Activated effector memory CD4-positive, alpha-beta T cell treated with Interleukin-2 at 50 U/mL for 16 hours (primary cell): ENCODE measurements around the gene CTNNA1.
A peak's percentile ranks its signal among the peaks of the same experiment; 100 is the strongest.
"Not testable (repeated sequence)": the region's sequence is repeated elsewhere in the genome, so short reads cannot be mapped to it uniquely, and the experiment has no call there.

Experiments
- DNase-seq: peaks from one replicate; pipeline ENCODE4 v3.0.0-alpha.2; 2020

CTNNA1 gene

DNA sequence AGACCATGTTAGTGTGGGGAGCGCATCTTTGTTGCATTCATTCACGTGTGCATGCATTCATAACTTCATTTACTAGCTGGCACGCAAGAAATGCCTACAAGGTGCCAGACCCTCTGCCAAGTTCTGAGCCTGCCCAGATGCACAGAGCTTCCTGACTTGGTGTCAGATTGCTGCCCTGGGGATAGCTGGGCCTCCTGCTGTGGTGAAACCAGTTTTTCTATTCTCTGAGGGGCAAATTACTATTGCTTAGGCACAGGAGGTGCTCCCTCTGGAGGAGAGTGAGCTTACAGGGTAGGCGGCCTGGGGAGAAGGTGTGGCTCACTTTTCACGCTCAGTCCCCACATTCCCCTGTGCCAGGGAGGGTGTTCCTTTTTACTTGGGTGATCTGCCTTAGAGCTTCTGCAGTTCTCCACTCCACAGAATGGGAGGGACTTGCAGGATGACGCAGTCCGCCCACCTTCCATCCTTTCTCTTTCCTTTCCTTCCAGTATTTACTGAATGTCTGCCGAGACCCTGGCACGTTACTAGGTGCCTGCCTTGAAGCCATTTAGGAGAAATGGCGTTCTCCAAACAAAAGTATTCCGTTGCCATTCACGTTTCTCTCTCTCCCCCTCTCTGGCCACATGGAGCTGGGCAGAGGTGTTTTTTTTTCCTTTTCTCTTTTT is 27.9 kb upstream of the CTNNA1 start:
- no peak for DNase-seq

GRCh38 chr5:138725818-138726416 is 27.3 kb upstream of the CTNNA1 start:
- DNase-seq, result no peak

DNA sequence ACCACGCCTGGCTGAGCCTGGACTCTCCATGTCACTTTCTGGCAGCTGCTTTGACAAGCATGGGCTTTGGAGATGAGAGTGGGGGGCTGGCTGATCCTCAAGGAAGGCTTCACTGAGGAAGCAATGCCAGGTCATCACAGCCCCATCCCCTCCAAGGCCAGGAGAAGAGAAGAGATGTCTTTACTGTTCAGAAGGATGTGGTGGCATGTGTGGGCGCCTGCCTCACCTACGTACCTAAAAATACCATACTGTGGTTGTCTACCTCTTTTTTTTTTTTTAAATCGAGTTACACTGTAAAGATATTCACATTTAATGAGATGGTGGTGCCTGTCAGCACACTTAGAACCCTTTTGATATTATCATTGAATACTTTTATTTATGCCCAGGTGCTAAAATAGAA is 26.4 kb upstream of the CTNNA1 start:
- no peak for DNase-seq

DNA sequence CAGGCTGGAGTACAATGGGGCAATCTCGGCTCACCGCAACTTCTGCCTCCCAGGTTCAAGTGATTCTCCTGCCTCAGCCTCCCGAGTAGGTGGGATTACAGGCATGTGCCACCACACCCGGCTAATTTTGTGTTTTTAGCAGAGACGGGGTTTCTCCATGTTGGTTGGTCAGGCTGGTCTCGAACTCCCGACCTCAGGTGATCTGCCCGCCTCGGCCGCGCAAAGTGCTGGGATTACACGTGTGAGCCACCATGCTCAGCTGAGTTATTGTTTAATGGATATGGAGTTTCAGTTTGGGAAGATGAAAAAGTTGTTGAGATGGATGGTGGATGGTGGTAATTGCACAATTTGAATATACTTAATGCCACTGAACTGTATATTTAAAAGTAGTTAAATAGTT is 22.7 kb upstream of the CTNNA1 start:
- DNase-seq, result not testable (repeated sequence)

GRCh38 chr5:138732466-138732865 is 20.8 kb upstream of the CTNNA1 start:
- DNase-seq, result no peak

DNA sequence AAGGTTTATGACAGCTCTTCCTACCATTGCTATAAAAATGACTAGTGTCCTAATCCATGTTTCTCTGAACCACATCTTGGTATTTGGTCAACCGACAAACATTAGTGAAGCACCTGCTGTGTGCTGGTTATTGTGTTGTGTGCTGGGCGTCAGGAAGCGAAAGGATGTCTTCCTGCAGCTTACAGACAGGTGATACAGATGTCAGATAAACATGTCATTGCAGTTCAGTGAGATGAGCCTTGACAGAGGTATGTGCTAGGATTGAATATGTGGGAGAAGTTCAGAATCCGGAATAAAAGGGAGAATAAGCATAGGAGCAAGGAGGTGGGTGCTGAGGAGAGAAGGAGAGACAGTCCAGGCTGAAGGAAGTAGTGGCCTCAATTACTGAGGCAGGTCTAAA is 20.3 kb upstream of the CTNNA1 start:
- no peak for DNase-seq

- no peak for DNase-seq
Measured at GRCh38 chr5:138733509-138733908, 19.7 kb upstream of the CTNNA1 start.

DNA sequence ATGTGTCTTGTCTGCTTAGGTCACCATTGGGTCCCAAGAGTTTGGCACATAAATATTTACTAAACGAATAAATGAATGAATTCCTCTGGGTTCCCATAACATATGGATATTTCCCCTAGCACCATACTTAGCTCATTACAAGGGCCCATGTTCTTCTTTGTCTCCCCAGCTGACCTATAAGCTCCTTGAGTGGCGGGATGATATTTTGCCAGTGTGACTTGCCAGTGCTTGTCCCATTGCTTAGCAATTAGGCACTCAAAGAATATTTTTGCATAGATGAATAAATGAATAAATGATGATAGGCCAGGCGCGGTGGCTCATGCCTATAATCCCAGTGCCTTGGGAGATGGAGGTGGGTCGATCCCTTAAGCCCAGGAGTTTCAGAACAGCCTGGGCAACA is 16.9 kb upstream of the CTNNA1 start:
- no peak for DNase-seq

- DNase-seq, result no peak
Measured at GRCh38 chr5:138737494-138738265, 15.5 kb upstream of the CTNNA1 start.

DNA sequence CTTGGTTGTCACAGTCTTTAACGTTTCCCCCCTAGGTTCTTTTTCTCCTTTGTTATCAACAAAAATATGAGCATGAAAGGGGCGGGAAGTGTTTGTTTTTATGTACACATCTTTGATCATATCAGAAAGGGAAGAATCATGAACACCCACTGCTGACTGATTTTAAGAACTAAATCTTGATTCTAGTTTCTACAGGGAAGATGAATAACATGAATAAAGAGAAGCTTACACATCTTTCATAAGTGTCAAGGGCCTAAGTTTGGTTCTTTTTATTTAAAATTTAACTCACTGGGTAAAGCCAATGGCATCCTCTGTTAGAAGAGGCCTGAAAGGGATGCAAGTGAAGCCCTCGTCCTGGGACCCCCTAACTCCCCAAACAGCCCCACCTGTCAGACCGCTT is 14.8 kb upstream of the CTNNA1 start:
- no peak for DNase-seq

DNA sequence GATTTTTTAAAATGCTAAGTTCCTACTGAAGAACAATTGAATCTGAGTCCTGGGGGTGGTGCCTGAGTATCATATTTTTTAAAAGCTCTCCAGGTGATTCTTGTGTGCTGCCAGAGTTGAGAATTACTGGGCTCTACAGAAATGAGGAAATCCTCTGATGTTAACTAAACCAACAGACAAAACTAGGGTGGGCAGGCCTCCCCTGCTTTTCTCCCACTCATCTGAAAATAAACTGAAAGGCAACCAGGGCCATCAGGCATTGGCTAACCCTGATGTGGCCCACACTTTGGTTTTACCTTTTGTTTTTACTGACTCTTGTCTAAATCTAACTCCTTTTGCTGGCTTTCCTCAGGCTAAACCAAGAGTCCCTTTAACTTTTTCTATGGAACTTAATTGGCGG is 13.3 kb upstream of the CTNNA1 start:
- DNase-seq, result no peak

GRCh38 chr5:138743484-138743883 is 9.7 kb upstream of the CTNNA1 start:
- no peak for DNase-seq

DNA sequence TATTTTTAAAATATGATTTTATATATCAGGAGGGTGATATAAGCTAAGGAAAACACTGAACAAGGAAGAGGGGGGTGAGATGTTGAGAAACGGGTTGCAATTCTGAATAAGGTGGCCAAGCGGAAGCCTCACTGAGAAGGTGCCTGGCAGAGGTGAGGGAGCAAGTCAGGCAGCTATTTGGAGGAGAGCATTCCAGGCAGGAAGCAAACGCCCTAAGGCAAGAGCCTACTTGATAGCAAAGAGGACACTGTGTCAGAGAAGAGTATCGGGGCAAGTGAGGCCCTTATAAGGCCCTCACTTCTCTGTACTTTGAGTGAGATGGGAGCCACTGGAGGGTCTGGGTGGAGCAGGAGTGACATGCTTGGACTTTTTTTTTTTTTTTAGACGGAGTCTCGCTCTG is 8.0 kb upstream of the CTNNA1 start:
- DNase-seq, result no peak

GRCh38 chr5:138748630-138749081 is 4.6 kb upstream of the CTNNA1 start:
- no peak for DNase-seq

- not testable (repeated sequence) for DNase-seq
Measured at GRCh38 chr5:138751344-138751743, 1.9 kb upstream of the CTNNA1 start.

- no peak for DNase-seq
Measured at GRCh38 chr5:138752341-138752950, 779 bp upstream of the CTNNA1 start.

- DNase-seq, result peak; percentile 18
Measured at GRCh38 chr5:138753794-138754698, 821 bp downstream of the CTNNA1 start.

- DNase-seq, result no peak
Measured at GRCh38 chr5:138754699-138755057, 1.5 kb downstream of the CTNNA1 start.

DNA sequence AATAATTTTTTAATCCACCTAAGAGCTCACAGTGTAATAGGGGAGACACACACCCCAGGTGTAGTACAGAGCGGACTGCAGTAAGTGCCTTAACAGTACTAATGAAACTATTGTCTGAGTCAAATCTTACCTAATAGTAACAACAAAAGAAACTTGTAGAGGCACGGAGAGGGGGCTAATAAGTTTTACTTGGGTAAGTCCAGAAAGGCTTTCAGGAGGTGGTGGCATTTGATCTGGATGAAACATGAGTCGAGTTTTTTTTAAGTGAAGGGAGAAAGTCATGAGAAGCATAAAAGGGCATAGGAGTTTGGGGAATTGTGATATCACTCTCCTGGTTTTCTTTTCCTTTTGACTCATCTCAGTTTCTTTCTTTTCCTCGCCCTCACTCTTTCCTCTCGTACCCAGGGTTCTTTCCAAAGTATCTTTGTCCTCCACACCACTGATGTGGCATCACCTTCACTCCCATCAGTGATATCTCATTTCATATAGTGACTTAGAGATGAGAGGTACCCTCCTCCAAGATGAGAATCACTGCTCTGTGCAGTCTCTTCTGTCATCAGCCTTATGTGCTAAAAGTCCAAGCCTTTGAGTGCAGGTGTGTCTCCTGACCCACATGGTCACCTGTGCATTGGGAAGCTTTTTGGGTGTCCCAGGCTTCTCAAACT is 2.0 kb downstream of the CTNNA1 start:
- DNase-seq, result no peak

GRCh38 chr5:138757061-138757776 is 4.0 kb downstream of the CTNNA1 start:
- DNase-seq, result no peak

DNA sequence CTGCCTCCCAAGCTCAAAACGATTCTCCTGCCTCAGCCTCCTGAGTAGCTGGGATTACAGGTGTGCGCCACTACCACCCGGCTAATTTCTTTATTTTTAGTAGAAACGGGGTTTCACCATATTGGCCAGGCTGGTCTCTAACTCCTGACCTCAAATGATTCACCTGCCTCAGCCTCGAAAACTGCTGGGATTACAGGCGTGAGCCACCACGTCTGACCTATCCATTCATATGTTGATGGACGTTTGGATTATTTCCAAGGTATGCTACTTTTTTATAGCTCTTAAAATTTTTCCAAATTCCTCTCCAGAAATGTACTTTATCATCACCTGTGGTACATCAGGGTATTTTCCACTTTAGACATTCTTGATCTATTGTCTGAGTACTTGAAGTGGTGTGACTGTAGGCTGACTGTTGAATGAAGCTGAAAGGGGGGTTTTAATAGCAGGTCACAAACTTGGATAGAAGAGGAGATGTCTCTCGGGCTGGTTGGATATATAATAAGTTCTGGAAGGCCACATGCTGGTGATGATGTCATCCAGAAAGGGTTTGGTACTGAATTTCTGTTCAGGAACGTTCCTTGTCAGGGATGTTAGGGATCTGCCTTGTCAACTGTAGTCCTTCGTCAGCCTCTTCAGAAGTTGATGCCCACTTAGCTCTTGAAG is 7.4 kb downstream of the CTNNA1 start:
- DNase-seq, result no peak
